ENCODE measurements around the gene TARBP2.

- no peak for TF ChIP-seq POLR2A (IDR thresholded peaks at IDR 0.05)
- TF ChIP-seq, protein P1, sequence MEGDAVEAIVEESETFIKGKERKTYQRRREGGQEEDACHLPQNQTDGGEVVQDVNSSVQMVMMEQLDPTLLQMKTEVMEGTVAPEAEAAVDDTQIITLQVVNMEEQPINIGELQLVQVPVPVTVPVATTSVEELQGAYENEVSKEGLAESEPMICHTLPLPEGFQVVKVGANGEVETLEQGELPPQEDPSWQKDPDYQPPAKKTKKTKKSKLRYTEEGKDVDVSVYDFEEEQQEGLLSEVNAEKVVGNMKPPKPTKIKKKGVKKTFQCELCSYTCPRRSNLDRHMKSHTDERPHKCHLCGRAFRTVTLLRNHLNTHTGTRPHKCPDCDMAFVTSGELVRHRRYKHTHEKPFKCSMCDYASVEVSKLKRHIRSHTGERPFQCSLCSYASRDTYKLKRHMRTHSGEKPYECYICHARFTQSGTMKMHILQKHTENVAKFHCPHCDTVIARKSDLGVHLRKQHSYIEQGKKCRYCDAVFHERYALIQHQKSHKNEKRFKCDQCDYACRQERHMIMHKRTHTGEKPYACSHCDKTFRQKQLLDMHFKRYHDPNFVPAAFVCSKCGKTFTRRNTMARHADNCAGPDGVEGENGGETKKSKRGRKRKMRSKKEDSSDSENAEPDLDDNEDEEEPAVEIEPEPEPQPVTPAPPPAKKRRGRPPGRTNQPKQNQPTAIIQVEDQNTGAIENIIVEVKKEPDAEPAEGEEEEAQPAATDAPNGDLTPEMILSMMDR (IDR thresholded peaks at IDR 0.05) = no peak
Observed at GRCh38 chr12:53463802-53464560, 37.1 kb upstream of the TARBP2 start.

Measured in Peyer's patch (tissue), 4 donors.